Measurements from ENCODE around the gene PPIF.

PPIF gene

DNA sequence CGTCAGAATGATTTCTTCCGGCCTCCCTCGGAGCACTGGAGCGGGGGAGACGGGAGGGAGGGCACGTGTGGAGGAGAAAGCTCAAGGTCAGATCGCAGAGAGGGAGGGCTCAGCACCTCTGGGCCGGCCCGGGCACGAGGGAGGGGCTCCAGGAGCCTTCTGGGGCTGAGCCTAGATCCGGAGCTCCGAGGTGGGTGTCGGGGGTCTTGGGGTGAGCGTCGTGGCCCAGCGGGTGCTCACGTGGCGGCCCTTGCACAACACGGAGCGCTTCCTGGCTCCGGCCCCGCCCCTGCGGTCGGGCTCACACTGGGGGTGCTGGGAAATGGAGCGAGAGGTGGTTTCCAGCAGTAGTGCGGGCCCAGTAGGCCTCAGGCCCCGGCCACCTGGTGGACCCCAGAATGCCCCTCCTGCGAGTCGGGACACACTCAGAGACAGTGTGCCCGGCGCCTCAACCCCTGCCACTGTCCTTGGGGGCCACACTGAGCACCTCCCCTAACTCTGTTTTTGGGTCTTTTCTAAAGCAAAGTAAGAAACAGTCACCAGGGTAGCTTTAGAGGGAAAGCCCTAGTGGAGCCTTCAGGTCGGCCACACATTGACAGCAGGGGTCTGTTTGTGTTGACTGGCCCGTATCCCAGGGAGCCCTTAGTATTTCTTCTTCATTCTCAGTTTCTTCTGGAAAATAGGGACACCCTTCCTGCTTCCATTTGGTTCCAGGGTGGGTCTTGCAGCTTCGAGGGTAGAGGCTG, 798 bp downstream of the PPIF start:
- in situ Hi-C loops (cut with MboI; ENCODE audit: low sequenced_read_pairs): no loop called here

DNA sequence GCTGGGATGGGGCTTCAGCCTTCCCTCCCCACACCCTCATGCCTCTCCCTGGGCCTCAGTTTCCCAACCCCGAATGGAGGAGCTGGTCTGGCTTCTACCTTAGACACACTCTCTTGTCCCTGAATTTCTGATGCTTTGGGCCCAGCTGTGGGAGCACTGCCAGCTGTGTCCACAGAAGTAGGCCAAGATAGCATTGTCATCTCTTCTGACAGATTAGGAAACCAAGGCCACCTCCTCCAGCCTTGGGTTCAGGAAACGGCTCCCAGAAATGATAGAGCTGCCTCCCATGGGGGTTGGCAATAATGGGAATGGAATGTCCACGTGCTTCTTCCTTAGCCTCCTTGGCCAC, 1.3 kb downstream of the PPIF start:
- in situ Hi-C loops (cut with MboI; ENCODE audit: low sequenced_read_pairs): no loop called here

DNA sequence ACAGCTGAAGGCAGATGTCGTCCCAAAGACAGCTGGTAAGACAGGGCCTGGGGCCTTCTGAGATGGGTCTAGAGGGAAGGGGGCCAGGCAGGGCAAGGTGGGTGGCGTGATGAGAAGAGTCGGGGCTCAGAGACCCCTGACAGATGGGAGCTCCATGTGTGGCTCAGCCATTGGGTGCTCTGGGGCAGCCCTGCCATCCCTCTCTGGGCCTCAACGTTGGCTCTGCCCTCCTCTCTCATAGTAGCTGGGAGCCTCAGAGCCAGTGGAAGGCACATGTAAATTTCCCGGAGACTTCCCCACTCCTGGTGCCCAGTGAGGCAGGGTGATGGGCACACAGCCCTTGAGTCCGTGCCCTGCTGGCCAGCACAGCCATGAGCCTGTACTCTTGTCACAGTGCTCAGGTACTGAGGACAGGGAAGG, 1.8 kb downstream of the PPIF start:
- in situ Hi-C loops (cut with MboI; ENCODE audit: low sequenced_read_pairs): no loop called here

DNA sequence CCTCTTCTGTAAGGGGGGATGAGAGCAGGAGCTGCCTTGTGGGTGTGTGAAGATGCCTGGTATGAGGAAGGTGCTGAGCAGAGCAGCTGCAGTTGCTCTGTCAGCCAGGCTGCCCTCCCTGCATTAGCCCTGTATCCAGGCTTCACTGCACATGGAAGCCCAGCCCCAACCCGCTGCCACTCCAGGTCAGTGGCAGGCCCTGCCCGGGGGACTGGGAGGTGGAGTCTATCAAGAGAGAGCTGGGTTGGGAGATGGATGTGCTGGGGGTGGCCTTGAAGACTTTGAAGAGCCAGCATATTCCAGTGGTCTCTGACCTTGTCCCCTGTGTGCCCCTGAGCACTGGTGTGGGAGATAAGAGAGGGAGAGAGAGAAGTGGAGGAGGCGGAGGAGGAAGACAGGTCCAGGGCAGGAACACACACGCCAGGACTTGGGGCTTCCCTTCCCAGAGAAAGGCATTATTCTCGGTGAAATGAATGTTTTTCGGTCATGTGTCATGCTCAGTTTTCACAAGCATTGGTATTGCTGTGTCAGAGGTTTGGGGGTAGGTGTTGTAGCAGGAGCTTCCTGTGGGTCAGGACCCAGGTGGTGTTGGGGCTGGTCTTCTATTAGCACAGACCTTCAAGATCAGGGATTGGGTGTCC, 2.6 kb downstream of the PPIF start:
- in situ Hi-C loops (cut with MboI; ENCODE audit: low sequenced_read_pairs): no loop called here

DNA sequence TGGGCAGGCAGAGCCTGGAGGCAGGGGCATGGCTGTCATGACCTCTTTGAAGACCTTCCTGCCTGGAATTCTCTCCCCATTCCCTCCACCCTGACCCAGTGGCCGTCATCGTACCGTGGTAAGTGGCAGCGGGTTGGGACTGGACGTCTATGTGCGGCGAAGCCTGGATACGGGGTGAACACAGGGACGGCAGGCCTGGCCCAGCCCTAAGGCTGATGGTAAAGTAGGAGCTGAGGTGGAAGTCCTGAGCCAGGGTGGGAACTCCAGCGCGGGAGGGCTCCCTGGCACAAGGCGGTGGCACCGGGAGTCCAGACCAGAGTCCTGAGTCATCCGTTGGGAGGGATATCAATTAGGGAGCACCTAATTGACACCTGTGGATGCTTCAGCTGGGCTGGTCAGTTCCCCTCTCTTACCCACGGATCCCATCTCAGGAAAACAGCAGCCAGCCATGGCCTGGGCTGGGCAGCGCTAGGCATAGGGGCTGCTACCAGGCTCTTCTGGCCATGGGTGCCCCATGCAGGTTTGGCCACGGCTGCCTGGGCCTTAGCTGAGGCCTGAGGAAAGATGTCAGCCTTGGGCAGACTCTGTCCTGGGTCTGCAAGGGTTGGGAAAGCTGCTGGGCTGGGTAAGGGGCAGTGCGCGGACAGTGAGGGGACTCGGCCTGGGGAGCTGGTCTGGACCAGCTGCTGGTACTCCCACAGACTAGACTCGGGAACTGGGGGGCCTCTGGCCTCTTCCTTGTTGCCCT, 3.3 kb downstream of the PPIF start:
- in situ Hi-C loops (cut with MboI; ENCODE audit: low sequenced_read_pairs): no loop called here

DNA sequence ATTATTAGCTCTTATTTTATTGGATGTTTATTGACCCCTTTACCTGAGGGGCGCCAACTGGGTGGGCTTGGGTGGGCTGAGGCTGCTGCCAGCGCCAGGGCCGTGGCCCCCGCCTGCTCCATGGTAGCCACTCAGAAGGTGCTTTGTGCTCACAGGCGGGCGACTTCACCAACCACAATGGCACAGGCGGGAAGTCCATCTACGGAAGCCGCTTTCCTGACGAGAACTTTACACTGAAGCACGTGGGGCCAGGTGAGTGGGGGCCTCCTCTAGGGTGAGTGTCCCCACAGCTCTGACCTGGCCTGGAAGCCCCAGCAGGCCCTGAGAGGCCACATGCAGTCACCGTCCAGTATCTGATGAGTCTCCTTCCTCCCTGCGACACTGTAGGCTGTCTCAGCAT, 4.1 kb downstream of the PPIF start:
- in situ Hi-C loops (cut with MboI; ENCODE audit: low sequenced_read_pairs): no loop called here

DNA sequence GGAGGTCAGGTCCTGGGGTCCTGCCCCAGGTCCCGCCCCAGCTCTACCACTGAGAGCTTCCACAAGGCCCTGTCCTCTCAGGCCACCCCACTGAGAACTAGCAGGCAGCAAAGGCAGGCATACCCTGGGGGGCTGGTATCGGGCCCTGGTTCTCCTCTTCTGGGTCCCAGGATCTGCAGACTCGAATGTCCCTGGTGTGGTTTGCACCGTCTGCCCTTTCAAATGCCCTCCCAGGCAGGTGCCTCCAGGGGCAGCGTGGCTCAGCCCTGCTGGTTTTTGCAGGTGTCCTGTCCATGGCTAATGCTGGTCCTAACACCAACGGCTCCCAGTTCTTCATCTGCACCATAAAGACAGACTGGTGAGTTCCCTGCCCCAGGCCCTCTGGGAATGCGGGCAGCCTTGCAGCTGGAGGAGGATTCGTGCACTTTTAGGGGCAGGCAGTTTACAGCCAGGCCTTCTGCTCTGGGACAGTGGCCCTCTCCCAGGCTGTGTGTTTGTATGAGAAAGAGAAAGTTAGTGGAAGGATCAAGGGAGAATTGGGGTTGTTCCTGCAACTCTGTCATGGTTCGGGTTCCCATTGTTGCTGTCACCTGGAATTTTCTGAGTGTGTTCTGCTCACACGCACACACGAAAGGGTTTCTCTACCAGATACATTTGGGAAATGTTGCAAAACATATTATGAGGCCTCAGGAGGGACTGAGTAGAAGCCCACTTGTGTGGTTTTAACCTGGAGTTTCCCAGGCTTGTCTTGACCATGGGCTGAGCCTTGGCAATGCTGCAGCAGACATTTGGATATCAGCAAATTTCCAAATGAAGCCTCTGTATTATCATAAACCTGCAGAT, 5.0 kb downstream of the PPIF start:
- in situ Hi-C loops (cut with MboI; ENCODE audit: low sequenced_read_pairs): no loop called here

DNA sequence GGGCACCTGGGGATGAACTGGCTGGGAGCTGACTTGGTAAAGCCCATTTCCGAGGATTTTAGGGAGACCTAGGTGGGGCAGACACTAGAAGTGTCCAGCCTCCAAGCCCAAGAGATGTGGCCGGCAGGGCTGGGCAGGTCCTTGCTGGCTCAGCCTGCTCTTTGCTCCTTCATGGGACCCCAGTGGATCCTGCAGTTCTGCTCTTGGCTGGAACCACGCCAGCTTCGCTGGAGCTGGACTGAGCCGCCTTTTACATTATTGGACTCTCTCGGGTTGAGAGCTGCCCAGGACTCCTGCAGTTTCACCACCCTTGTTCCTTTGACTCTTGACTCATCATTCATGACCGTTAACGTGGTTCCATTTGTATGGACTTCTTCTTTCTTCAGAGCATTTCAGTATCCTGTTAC, 5.7 kb downstream of the PPIF start:
- in situ Hi-C loops (cut with MboI; ENCODE audit: low sequenced_read_pairs): no loop called here

DNA sequence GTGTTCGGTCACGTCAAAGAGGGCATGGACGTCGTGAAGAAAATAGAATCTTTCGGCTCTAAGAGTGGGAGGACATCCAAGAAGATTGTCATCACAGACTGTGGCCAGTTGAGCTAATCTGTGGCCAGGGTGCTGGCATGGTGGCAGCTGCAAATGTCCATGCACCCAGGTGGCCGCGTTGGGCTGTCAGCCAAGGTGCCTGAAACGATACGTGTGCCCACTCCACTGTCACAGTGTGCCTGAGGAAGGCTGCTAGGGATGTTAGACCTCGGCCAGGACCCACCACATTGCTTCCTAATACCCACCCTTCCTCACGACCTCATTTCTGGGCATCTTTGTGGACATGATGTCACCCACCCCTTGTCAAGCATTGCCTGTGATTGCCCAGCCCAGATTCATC, 6.5 kb downstream of the PPIF start:
- in situ Hi-C loops (cut with MboI; ENCODE audit: low sequenced_read_pairs): no loop called here

DNA sequence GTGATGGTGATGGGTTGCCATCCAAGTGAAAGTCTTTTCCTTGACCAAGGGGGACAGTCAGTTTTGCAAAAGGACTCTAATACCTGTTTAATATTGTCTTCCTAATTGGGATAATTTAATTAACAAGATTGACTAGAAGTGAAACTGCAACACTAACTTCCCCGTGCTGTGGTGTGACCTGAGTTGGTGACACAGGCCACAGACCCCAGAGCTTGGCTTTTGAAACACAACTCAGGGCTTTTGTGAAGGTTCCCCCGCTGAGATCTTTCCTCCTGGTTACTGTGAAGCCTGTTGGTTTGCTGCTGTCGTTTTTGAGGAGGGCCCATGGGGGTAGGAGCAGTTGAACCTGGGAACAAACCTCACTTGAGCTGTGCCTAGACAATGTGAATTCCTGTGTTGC, 6.9 kb downstream of the PPIF start:
- in situ Hi-C loops (cut with MboI; ENCODE audit: low sequenced_read_pairs): no loop called here

DNA sequence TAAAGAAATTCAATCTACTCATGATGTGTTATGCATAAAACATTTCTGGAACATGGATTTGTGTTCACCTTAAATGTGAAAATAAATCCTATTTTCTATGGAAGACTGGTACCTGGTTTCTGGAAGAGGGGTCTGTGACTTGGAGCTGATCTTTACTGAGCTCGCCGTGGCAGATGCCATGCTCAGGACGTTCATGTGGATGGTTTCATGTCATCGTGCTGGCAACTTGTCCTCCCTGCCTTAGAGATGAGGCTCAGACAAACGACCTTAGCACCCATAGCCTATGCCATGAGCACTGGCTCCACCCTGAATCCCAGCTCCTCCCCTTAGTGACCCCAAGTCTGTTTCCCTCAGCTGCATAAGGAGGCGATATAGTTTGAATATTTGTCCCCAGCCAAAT, 7.3 kb downstream of the PPIF start:
- in situ Hi-C loops (cut with MboI; ENCODE audit: low sequenced_read_pairs): no loop called here

DNA sequence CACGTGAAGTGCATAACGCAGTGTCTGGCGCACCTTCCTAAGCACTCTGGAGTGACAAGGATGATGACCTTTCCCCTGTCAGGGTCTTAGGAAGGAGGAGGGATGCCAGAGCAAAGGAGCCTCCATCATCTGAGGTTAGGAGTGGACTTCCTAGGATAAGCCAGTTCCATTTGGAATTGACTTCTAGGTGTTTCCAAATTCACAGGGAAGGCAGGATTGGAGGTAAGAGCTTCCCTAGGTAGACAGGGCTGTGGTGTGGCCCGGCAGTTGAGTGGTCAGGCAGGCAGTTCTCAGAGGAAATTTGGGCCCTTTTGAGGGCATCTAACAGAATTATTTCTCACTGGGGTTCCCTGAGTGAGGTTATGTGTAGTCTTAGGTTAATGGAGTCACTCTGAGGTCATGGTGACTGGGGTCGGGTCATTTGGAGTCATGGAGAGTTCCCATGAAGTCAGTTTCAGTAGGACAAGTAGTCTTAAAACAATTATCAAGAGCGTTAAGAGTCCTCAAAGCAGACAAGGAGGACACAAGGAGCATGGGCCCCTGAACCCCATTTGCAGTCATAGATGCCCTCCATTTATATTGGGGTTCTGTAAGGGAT, 8.2 kb downstream of the PPIF start:
- in situ Hi-C loops (cut with MboI; ENCODE audit: low sequenced_read_pairs): no loop called here

DNA sequence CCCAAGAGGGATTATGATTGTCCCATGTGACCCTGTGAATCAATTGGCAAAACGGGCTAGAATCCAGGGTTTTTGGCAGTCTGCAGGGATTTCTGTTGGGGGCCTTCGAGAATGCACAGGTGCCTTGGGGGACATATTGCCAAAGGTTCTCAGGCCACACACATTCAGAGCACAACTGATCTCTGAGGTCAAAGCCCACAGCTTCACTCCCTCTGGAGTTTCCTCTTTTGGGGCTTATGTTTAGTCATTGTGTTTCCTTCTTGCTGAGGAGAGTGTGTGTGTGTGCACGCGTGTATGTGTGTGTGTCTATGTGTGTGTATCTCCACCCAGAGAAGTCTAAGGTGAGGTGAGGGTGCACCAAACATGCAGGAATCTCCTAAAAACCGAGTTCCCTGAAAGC, 8.8 kb downstream of the PPIF start:
- in situ Hi-C loops (cut with MboI; ENCODE audit: low sequenced_read_pairs): no loop called here

DNA sequence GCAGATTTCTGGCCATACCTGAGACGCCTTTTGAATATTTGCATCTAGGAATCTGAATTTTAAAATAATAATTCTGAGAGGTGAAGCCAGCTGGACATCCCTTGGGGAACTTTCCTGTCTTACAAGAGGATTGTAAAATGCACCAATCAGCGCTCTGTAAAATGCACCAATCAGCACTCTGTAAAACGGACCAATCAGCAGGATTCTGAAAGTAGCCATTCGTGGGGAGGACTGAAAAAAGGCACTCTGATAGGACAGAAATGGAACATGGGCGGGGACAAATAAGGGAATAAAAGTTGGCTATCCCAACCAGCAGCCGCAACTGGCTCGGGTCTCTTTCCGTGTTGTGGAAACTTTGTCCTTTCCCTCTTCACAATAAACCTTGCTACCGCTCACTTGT, 9.9 kb downstream of the PPIF start:
- in situ Hi-C loops (cut with MboI; ENCODE audit: low sequenced_read_pairs): no loop called here

DNA sequence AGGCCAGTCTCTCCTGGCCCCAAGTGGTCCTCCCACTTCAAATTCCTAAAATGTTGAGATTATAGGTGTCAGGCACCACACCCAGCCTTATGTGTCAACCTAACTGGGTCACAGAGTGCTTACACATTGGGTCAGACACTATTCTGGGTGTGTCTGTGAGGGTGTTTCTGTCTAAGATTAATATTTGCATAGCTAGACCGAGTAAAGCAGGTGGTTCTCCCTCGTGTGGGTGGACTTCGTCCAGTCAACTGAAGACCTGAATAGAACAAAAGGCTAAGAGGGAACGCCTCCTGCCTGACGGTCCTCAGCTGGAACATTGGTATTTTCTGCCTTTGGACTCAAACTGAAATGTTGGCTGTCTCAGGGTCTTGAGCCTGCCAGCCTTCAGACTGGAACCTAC, 11.5 kb downstream of the PPIF start:
- in situ Hi-C loops (cut with MboI; ENCODE audit: low sequenced_read_pairs): no loop called here

DNA sequence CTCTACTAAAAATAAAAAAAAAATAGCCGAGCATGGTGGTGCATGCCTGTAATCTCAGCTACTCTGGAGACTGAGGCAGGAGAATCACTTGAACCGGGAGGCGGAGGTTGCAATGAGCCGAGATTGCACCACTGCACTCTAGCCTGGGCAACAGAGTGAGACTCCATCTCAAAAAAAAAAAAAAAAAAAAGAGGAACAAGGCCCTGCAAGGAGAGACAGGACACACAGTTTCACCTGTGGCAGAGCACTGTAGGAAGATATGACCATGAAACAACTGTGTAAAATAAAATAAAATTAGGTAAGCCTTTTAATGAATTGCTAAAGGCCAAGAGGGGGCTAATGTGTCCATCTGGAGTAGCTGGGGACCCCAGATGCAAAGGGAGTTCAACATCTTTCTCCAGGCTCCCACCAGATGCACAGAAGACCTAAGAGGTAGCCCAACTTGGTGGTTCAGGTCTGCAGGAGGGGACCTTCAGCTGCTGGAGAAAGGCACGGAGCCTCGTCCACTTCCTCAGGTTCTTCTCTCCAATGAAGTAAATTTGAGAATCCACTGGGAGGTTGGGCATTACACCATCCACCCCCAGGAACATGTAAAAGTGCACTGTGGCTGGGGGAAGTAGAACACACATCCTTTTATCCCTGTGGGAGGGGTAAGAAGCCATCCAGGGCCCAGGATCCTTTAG, 12.7 kb downstream of the PPIF start:
- in situ Hi-C loops (cut with MboI; ENCODE audit: low sequenced_read_pairs): no loop called here

DNA sequence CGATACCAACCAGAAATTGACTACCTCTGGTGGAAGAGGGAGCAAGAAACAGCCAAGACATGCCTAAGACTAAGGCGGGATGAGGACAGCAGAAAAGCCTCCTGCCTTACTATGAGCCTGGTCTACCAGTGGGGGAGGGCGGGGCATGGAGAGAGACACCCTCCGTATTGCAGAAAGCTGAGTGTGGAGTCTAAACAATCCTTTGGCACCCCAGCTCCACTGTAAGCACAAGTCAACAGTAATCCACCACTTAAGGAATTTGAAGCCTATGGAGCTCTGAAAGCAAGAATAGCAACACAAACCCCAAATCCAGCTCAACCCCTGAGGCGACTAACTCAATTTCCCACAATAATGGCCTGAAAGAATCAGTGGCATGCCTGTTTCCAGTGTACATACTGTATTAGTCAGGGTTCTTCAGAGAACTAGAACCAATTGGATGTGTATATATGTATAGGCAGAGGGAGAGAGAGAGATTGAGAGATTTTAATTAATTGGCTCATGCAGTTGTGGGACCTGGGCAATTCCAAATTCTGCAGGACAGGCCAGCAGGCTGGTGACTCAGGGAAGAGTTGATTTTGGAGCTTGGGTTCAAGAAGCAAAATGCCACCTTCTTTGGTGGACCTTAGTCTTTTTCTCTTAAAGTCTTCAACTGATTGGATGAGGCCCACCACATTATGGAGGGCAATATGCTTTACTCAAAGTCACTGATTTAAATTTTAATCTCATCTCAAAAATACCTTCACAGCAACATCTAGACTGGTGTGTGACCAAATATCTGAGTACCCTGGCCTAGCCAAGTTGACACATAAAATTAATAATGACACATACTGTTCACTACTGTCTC, 13.5 kb downstream of the PPIF start:
- in situ Hi-C loops (cut with MboI; ENCODE audit: low sequenced_read_pairs): no loop called here

DNA sequence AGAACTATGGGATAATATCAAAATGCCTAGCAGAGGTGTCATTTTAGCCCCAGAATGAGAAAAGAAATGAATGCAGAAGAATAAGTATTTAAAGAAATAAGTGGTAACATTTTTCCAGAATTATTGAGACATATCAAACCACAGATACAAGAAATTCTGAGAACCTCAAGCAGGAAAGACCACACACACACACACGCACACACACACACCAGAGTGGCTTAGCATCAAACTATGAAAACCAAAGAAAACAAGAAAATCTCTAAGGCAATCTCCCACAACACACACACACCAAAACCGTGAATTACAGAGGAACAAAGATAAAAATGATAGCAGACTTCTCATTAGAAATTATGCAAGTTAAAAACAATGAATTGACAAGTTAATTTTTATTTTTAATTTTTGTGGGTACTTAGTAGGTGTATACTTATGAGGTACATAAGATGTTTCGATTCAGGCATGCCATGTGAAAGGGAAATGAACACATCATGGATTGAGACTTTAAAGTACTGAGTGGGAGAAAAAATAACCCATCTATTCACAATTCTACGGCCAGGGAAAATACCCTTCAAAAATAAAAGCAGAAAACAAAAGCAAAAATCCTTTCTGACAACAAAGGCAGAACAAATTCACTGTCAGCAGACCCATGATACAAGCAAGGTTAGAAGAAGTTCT, 14.6 kb downstream of the PPIF start:
- in situ Hi-C loops (cut with MboI; ENCODE audit: low sequenced_read_pairs): no loop called here
